Choroid plexus epithelial cell (primary cell): ENCODE results near the gene PEA15.
A peak's percentile ranks its signal among the peaks of the same experiment; 100 is the strongest.

Experiments used
- DNase-seq: peaks from one replicate; pipeline ENCODE4 v3.0.0-alpha.2; 2010; ENCODE audit warnings: low read depth
- H3K4me3 ChIP-seq: 2 replicates; pipeline ENCODE4 v1.5.1; 2011; ENCODE audit warnings: low read depth, mild to moderate bottlenecking, control low read depth, low read length, moderate library complexity
- CTCF ChIP-seq: conservative IDR thresholded peaks from 2 replicates; pipeline ENCODE4 v1.5.1; 2011; ENCODE audit warnings: low read depth, mild to moderate bottlenecking, control low read depth, inconsistent platforms, low read length, moderate library complexity

Gene PEA15

GRCh38 chr1:160189649-160190625 lies 15.2 kb upstream of the PEA15 start, which contains the start of gene CASQ1:
TSS of gene CASQ1 (plus strand) at chr1:160190575. CDS start at chr1:160190752, 177 bp downstream.
- no peak within 1 kb of the TSS for H3K4me3 ChIP-seq
- DNase-seq = no peak
- no peak for TF ChIP-seq CTCF

- no peak for DNase-seq
- TF ChIP-seq CTCF = no peak
- H3K4me3 ChIP-seq = no peak overlapping the region
Measured at GRCh38 chr1:160191756-160192155, 13.4 kb upstream of the PEA15 start.

GRCh38 chr1:160192234-160192633 lies 12.9 kb upstream of the PEA15 start:
- H3K4me3 ChIP-seq = no peak overlapping the region
- TF ChIP-seq CTCF = no peak
- no peak for DNase-seq

- no peak overlapping the region for H3K4me3 ChIP-seq
- peak; percentile 93 for TF ChIP-seq CTCF
- DNase-seq = peak; percentile 91
Measured at GRCh38 chr1:160193091-160193819, 11.9 kb upstream of the PEA15 start.

- no peak for DNase-seq
- no peak for TF ChIP-seq CTCF
- no peak overlapping the region for H3K4me3 ChIP-seq
Measured at GRCh38 chr1:160193832-160194736, 11.1 kb upstream of the PEA15 start.

GRCh38 chr1:160194737-160195059 lies 10.5 kb upstream of the PEA15 start:
- no peak overlapping the region for H3K4me3 ChIP-seq
- TF ChIP-seq CTCF = no peak
- DNase-seq = no peak
